Astrocyte of the cerebellum (primary cell): ENCODE data around the gene KRT4.

Experiments
- DNase-seq: peaks from one replicate; pipeline ENCODE4 v3.0.0-alpha.2; 2011; ENCODE audit warnings: low read depth
- H3K4me3 ChIP-seq: 2 replicates; pipeline ENCODE4 v1.5.1; 2011; ENCODE audit warnings: mild to moderate bottlenecking, low read depth, low read length, moderate library complexity
- in situ Hi-C: cut with HindIII; loops from 2 replicates; pipeline ENCODE4 v1.10.0; 2017; ENCODE audit warnings: low sequenced_read_pairs
- TF ChIP-seq, protein P1 (sequence below): IDR thresholded peaks from 2 replicates; pipeline ENCODE4 v1.5.1; 2012; ENCODE audit warnings: low read length, low read depth, moderate library complexity, mild to moderate bottlenecking; ENCODE audit errors: missing control alignments

Gene KRT4

DNA sequence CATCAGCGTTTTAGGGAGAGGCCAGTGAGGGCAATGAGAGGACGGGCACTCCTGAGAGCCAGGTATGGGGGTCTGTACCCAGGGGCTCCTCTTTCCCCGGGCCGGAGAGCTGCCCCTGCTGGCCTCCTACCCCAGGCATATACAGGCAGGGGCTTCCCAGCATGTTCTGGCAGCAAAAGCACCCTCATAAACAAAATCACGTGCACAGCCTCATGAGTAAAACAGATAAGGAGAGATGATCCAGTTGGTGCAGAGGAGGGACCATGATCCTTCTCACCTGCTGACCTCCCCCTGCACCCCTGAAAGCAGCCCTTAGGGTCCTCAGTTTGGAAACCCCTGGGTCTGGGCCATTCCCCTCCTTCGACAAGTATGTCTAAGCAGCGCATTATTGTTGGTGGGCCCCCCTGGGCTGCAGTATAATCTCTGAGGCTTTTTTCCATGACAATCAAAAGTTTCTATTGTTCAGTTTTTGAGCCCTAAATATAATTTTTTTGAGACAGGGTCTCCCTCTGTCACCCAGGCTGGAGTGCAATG is 5.0 kb upstream of the KRT4 start:
- DNase-seq, result no peak
- in situ Hi-C loops, result no loop called here
- H3K4me3 ChIP-seq, result no peak overlapping the region
- TF ChIP-seq, protein P1, sequence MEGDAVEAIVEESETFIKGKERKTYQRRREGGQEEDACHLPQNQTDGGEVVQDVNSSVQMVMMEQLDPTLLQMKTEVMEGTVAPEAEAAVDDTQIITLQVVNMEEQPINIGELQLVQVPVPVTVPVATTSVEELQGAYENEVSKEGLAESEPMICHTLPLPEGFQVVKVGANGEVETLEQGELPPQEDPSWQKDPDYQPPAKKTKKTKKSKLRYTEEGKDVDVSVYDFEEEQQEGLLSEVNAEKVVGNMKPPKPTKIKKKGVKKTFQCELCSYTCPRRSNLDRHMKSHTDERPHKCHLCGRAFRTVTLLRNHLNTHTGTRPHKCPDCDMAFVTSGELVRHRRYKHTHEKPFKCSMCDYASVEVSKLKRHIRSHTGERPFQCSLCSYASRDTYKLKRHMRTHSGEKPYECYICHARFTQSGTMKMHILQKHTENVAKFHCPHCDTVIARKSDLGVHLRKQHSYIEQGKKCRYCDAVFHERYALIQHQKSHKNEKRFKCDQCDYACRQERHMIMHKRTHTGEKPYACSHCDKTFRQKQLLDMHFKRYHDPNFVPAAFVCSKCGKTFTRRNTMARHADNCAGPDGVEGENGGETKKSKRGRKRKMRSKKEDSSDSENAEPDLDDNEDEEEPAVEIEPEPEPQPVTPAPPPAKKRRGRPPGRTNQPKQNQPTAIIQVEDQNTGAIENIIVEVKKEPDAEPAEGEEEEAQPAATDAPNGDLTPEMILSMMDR, result no peak

DNA sequence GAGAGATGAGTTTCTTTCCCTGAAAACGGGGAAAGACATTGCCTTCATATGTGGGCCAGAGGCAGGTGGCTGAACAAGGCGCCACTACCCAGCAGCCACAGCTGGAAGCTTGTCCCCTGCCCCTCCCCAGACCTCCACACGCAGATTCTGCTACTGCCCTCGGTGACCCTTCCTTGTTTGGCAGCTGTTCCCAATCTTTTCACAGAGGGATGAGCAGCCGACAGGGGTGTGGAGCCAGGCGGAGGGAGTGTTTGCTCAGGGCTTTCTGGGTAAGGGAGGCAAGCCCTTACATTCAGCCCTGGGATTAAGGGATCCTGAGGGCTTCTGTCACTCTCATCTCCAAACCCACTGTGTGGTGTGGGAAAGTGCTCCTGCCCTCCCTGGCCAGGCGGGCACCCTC is 4.5 kb upstream of the KRT4 start:
- no peak overlapping the region for H3K4me3 ChIP-seq
- TF ChIP-seq, protein P1, result no peak
- in situ Hi-C loops, result no loop called here
- DNase-seq, result no peak

DNA sequence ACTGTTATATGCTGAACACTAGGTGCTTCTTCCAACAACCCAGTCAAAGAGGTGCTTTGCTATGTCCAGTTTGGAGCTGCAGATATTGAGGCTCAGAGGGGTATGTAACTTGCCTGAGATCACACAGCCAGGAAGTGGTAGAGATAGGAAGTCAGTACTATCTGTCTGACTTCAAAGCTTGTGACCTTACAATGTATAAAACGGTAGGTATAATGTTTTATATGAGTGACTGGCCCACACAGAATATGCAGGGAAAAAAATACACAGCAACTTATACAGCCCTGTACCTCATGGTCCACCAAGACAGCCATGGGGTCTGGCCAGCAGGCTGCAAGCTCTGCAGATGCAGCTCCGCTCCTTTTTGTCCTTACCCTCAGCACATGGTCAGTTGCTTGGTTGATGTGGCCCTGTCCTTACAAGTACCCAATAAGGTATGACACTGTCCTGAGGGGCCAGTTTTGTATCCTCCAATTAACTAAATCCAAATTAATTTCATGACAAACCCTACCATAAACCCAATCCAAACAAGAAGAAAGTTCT is 3.9 kb upstream of the KRT4 start:
- no peak overlapping the region for H3K4me3 ChIP-seq
- DNase-seq, result no peak
- in situ Hi-C loops, result no loop called here
- TF ChIP-seq, protein P1, result no peak

DNA sequence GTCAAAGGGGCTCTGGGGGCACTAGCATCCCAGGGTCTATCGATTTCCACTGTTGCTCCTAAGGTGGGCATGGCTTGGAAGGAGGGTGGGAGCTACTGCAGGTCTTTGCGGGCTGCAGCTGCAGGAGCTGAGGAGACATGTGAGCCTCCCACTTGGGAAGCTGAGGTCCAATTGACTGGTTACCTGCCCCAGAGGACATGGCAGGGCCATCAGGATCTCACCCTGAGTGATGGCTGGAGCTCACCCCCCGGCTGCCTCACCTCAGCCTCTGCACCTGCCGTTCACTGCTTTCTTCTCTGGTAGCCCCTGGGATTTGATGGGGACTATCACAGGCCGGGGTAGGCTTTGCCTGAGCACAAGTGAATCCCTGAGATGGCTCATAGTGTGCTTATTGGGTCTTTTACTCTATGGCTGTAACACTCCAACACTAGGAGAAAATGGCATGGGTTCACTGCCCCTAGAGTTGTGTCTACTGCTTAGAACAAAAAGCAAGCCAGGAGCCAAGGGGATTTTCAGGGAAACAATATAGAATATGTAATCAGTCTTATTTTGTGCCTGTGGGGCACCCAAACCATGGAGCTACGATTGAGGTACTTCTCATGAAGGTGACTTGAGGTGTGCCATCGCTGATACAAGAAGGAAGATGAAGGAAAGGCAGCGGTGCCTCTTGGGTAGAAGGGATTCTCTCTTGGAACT is 3.2 kb upstream of the KRT4 start:
- TF ChIP-seq, protein P1, result no peak
- no peak for DNase-seq
- no peak overlapping the region for H3K4me3 ChIP-seq
- in situ Hi-C loops, result no loop called here

DNA sequence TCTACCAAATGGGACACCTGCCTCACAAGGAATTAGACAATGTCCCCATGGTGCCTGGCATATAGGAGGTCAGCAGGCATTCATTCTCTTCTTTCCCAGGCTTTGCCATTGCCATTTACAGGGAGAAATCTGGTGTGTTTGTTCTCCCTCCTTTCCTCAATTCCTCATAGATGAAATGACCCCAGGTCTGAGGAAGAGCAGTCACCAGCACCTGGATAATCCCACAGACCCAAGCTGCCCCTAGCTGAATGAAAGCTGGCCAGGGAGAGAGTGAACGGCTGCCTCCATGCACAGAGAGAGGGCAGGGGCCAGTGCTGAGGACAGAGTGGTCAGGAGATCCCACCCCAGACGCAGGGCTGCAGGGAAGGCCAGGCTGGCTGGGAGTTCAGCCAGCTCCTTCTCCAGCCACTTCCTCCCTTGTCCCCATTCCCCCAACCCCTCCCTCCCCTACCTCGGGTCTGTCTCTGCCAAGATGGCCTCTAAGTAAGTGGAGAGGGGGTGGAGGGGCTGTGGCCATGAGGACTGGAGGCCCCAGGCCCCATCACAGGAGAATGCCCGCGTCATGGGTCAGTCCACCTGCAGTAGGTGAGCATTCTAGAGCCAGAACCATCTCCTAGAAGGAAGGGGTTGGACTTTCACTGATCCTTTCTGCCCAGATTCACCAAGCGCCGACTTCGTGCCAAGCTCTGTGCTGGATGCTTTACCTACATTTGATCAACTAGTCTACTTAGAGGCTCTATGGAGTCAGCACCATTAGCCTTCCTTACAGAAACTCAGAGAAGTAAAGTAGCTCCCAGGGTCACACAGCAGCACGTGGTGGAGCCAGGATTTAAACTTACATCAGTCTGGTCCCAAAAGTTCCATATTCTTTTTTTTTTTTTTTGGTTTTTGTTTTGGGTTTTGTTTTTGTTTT is 2.0 kb upstream of the KRT4 start:
- DNase-seq, result no peak
- TF ChIP-seq, protein P1, result no peak
- in situ Hi-C loops, result no loop called here
- H3K4me3 ChIP-seq, result no peak overlapping the region

DNA sequence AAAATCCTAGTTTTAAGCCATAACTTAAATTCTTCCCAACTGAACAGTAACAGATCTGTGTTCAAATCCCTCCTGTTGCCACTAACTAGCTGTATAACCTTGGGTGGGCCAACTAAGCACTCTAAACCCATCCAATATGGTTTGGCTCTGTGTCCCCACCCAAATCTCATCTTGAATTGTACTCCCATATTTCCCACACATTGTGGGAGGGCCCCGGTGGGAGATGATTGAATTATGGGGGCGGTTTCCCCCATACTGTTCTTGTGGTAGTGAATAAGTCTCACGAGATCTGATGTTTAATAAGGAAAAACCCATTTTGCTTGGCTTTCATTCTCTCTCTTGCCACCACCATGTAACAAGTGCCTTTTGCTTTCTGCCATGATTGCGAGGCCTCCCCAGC is 1.2 kb upstream of the KRT4 start:
- H3K4me3 ChIP-seq, result no peak overlapping the region
- in situ Hi-C loops, result no loop called here

More for the DNA sequence above, 1.2 kb upstream of the KRT4 start:
- TF ChIP-seq, protein P1, result no peak
- no peak for DNase-seq
